Measurements from ENCODE around the gene OTOP2. TPM values are rescaled to one million over a fixed set of nuclear protein-coding genes. Genes with fewer than 3 reads are reported as not detected.
A peak's percentile ranks its signal among the peaks of the same experiment; 100 is the strongest.

The OTOP2 gene
- total RNA-seq, 4 donors from 2014 or later, result not detected

DNA sequence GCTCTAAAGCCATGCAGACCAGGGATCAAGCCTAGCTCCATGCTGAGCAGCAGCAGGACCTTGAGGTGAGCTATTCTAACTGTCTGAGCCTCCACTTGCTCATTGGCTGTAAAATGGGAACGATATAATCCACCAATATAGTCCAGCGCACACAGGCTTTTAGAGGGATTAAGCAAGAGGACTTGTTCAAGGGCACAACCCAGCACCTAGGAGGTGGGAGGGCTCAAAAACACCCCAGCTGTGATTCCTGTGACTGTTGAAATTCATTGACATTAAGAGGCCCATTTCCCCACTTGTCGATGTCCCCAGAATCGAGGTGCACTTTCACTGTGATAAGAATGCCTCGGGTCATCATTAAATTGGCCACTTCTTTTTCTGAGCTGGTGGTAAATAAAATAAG, 5.2 kb upstream of the OTOP2 start:
- Histone ChIP-seq H3K36me3 (no peaks in the 10 kb centered on the region), H3K4me3 (replicated peaks in 1 of 3) (no peak overlapping the region), H3K27ac (no peak overlapping the region), H3K4me1 (peaks cover 12% of the 10 kb centered on the region in 2 donors), H3K9me3 (no peaks in the 10 kb centered on the region), H3K27me3 (peaks cover 9% of the 10 kb centered on the region)
- TF ChIP-seq, protein P1, sequence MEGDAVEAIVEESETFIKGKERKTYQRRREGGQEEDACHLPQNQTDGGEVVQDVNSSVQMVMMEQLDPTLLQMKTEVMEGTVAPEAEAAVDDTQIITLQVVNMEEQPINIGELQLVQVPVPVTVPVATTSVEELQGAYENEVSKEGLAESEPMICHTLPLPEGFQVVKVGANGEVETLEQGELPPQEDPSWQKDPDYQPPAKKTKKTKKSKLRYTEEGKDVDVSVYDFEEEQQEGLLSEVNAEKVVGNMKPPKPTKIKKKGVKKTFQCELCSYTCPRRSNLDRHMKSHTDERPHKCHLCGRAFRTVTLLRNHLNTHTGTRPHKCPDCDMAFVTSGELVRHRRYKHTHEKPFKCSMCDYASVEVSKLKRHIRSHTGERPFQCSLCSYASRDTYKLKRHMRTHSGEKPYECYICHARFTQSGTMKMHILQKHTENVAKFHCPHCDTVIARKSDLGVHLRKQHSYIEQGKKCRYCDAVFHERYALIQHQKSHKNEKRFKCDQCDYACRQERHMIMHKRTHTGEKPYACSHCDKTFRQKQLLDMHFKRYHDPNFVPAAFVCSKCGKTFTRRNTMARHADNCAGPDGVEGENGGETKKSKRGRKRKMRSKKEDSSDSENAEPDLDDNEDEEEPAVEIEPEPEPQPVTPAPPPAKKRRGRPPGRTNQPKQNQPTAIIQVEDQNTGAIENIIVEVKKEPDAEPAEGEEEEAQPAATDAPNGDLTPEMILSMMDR (IDR thresholded peaks at IDR 0.05), result no peak
- TF ChIP-seq POLR2A (IDR thresholded peaks at IDR 0.05), result no peak
- WGBS, 2 donors, result 83 to 86% methylated on average over 5 of the region's 5 CpGs
- intact Hi-C loops (cut with DNase I), result no loop called here
- no peak for DNase-seq

DNA sequence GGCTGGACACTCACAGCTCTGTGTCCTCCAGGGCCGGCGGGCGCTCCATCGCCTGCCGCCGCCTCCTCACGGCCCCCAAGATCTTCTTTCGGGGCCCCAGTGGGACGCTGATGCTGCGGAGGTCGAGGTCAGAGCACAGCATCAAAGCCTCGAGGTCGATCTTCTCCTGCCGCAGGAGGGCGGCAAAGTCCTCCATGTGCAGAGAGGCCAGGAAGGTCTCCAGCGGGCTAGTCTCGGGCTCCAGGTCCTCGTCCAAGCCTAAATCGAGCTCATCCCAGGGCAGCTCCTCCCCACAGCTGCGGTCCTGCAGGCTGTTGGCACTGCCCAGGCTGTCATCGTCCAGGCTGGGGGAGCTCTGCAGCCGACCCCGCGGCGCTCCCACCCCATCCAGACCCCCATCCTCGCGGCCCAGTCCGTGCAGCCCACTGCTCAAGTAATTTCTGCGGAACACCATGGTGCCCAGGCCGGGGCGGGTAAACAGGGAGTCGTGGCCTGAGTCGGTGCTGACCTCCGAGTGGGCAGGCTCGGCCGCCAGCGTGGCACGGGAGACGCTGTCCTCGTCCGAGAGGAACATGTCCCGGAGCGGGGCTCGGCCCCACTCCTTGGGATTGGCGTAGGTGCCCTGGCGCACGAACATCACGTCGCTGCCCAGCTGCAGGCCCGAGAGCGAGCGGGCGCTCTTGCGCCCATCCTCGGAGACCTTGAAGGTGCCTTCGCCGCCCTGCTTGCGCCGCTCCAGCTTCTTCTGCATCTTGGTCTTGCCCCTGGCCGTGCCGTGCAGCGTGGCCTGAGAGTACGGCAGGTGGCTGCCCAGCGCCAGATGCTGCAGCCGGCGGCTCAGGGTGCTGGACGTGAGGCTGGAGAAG, 4.4 kb upstream of the OTOP2 start:
- no peak for DNase-seq
- Histone ChIP-seq H3K36me3 (no peaks in the 10 kb centered on the region), H3K4me1 (peaks cover 13 to 19% of the 10 kb centered on the region in 2 donors), H3K27ac (no peak overlapping the region), H3K9me3 (no peaks in the 10 kb centered on the region), H3K27me3 (peaks cover 16% of the 10 kb centered on the region), H3K4me3 (replicated peaks in 1 of 3) (no peak overlapping the region)
- TF ChIP-seq, protein P1 (IDR thresholded peaks at IDR 0.05), result peak in 1 of 6 experiments; percentile 9
- TF ChIP-seq POLR2A (IDR thresholded peaks at IDR 0.05), result no peak
- 44 to 62% methylated on average over 27 to 33 of the region's 67 CpGs for WGBS, 2 donors
- intact Hi-C loops (cut with DNase I), result no loop called here

DNA sequence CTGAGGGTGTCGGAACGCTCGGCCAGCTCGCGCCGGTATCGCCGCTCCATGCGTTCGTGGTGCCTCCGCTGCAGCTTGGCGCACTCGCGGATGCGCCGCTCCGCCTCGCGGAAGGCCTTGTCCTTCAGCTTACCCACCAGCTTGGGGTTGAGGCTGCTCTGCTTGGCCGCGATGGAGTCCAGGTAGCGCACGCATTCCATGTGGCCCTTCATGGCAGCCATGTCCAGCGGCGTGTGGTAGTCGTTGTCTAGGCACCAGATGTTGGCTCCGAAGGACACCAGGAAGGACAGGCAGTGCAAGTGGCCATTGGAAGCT, 3.8 kb upstream of the OTOP2 start:
- Histone ChIP-seq H3K27me3 (peaks cover 21% of the 10 kb centered on the region), H3K4me3 (replicated peaks in 1 of 3) (no peak overlapping the region), H3K27ac (no peak overlapping the region), H3K4me1 (peaks cover 13 to 21% of the 10 kb centered on the region in 2 donors), H3K36me3 (no peaks in the 10 kb centered on the region), H3K9me3 (no peaks in the 10 kb centered on the region)
- TF ChIP-seq POLR2A (IDR thresholded peaks at IDR 0.05), result no peak
- TF ChIP-seq, protein P1 (IDR thresholded peaks at IDR 0.05), result no peak
- no peak for DNase-seq
- intact Hi-C loops (cut with DNase I), result no loop called here
- WGBS, 2 donors, result 71 to 93% methylated on average over 9 to 27 of the region's 27 CpGs

DNA sequence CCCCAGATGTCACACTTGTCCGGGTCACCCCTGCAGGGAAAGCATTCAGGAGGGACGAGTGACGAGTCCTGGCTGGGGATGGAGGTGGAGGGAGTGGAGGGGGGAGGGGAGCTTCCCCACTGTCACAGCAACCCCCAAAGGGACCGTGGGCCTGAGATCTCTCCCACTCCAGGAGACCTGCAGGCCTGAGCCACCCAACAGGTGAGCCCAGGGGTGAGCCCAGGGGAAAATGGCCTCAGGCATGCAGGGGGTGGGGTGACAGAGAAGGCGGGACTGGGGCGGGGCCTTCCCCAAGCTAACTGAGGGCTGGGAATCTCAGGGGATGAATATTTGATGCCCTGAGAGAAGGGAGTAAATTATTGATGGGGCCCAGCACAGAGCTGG, 3.4 kb upstream of the OTOP2 start:
- Histone ChIP-seq H3K4me3 (replicated peaks in 1 of 3) (no peak overlapping the region), H3K36me3 (no peaks in the 10 kb centered on the region), H3K27me3 (peaks cover 21% of the 10 kb centered on the region), H3K27ac (no peak overlapping the region), H3K9me3 (no peaks in the 10 kb centered on the region), H3K4me1 (peaks cover 13 to 21% of the 10 kb centered on the region in 2 donors)
- WGBS, 2 donors, result 55 to 60% methylated on average over 6 of the region's 6 CpGs
- intact Hi-C loops (cut with DNase I), result no loop called here
- TF ChIP-seq, protein P1 (IDR thresholded peaks at IDR 0.05), result no peak
- no peak for TF ChIP-seq POLR2A (IDR thresholded peaks at IDR 0.05)
- DNase-seq, result no peak

DNA sequence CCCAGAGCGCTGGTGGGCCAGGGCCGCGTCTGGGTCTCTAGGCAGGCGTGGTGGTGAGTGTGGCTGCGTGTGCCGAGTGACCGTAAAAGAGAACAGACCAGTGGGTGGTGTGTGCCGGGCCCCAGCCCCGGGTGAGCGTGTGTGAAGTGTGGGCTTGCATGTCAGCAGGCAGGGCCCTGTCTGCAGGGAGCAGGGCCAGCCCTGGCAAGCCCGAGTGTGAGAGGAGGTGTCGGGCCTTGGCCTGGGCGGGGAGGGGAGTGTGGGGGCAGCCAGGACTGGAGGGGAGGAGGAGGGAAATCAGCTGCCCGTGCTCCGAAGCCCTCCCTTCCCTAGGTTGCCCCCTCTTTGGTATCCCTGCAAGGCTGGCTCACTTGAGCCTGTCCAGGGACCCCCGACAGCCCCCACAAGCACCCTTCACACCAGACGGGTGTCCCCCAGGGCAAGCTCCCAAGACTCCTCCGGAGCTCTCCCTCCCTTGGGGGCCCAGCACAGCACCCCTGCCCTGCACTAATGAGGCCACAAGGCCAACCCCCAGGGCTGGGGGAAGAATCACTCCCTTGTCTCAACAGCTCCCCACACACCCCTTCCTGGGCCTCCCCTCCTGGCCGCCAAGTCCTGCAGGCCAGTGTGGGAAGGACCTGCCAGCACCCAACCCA, 2.9 kb upstream of the OTOP2 start:
- Histone ChIP-seq H3K27me3 (peaks cover 21% of the 10 kb centered on the region), H3K27ac (no peak overlapping the region), H3K4me3 (replicated peaks in 1 of 3) (no peak overlapping the region), H3K9me3 (no peaks in the 10 kb centered on the region), H3K4me1 (peaks cover 13 to 21% of the 10 kb centered on the region in 2 donors), H3K36me3 (no peaks in the 10 kb centered on the region)
- WGBS, 2 donors, result 56 to 57% methylated on average over 14 to 16 of the region's 19 CpGs
- TF ChIP-seq POLR2A (IDR thresholded peaks at IDR 0.05), result no peak
- TF ChIP-seq, protein P1 (IDR thresholded peaks at IDR 0.05), result no peak
- intact Hi-C loops (cut with DNase I), result no loop called here
- no peak for DNase-seq

Measured in thyroid gland (tissue), 4 donors.